PC-3 (cell line): Measurements from ENCODE around the gene STXBP1. TPM values are rescaled to one million over a fixed set of nuclear protein-coding genes. Genes with fewer than 3 reads are reported as not detected.

Experiments
- ATAC-seq: fragments of 200-7000 bp; cut with Tn5 transposase; 2 replicates; pipeline ENCODE4 v1.9.1; 2020; ENCODE audit warnings: mild to moderate bottlenecking, moderate library complexity
- BruUV-seq: library from RNA; stranded (reverse); fragments of 400-500 nt; replicated peaks from 2 replicates; lab custom pipeline; 2021; lab: Mats Ljungman, UMichigan
- CTCF ChIA-PET: fragments of 300-600 bp; sonication (Branson Sonifier 250); formaldehyde crosslinking; loops from one replicate; lab custom pipeline; 2022; ENCODE audit warnings: antibody characterized with exemption; lab: Charles Lee
- POLR2A ChIA-PET: fragments of 300-600 bp; sonication (Branson Sonifier 250); formaldehyde crosslinking; loops from one replicate; lab custom pipeline; 2022; ENCODE audit warnings: antibody characterized with exemption; ENCODE audit not compliant: unreplicated experiment; lab: Charles Lee
- DNase-seq: peaks from one replicate; pipeline ENCODE4 v3.0.0-alpha.2; 2015
- H2AFZ ChIP-seq: fragments of 300-600 bp; sonication (generic); 2 replicates; pipeline ENCODE4 v1.6.0; 2016; ENCODE audit warnings: antibody characterized with exemption, low read length
- H3F3A ChIP-seq: fragments of 300-600 bp; sonication (generic); one replicate; pipeline ENCODE4 v1.6.0; 2017; ENCODE audit warnings: antibody characterized with exemption, low read length, control low read depth, mild to moderate bottlenecking; ENCODE audit not compliant: unreplicated experiment
- H3K27ac ChIP-seq: fragments of 300-600 bp; sonication (generic); 2 replicates; pipeline ENCODE4 v1.5.1; 2016; ENCODE audit warnings: mild to moderate bottlenecking, low read length
- H3K27me3 ChIP-seq: fragments of 300-600 bp; sonication (generic); 2 replicates; pipeline ENCODE4 v1.6.1; 2016; ENCODE audit warnings: low read length, mixed read lengths
- H3K36me3 ChIP-seq: fragments of 300-600 bp; sonication (generic); 2 replicates; pipeline ENCODE4 v1.6.1; 2016; ENCODE audit warnings: low read depth, mixed run types, low read length, mixed read lengths
- H3K4me1 ChIP-seq: fragments of 300-600 bp; sonication (generic); 2 replicates; pipeline ENCODE4 v1.5.1; 2016; ENCODE audit warnings: low read length; ENCODE audit not compliant: insufficient read depth
- H3K4me2 ChIP-seq: fragments of 300-600 bp; sonication (generic); 2 replicates; pipeline ENCODE4 v1.6.0; 2016; ENCODE audit warnings: low read length
- H3K4me3 ChIP-seq: fragments of 300-600 bp; sonication (generic); 2 replicates; pipeline ENCODE4 v1.5.1; 2016; ENCODE audit warnings: mild to moderate bottlenecking, low read length, mixed read lengths
- H3K79me2 ChIP-seq: fragments of 300-600 bp; sonication (generic); 2 replicates; pipeline ENCODE4 v1.6.1; 2017; ENCODE audit warnings: low read length, mixed read lengths
- H3K9ac ChIP-seq: fragments of 300-600 bp; sonication (generic); 2 replicates; pipeline ENCODE4 v1.6.0; 2016; ENCODE audit warnings: mild to moderate bottlenecking, low read length
- H3K9me2 ChIP-seq: fragments of 300-600 bp; sonication (generic); replicated peaks from 2 replicates; pipeline ENCODE4 v1.6.1; 2016; ENCODE audit warnings: mixed run types, low read length, mixed read lengths
- H3K9me3 ChIP-seq: fragments of 300-600 bp; sonication (generic); 2 replicates; pipeline ENCODE4 v1.6.1; 2016; ENCODE audit warnings: low read length, mixed read lengths
- H4K20me1 ChIP-seq: fragments of 300-600 bp; sonication (generic); 2 replicates; pipeline ENCODE4 v1.6.1; 2016; ENCODE audit warnings: low read length, mixed read lengths
- EZH2 ChIP-seq: fragments of 300-600 bp; sonication (generic); IDR thresholded peaks from one replicate; pipeline ENCODE4 v1.6.1; 2017; ENCODE audit warnings: antibody characterized with exemption, mild to moderate bottlenecking, low read length; ENCODE audit not compliant: unreplicated experiment
- EZH2phosphoT487 ChIP-seq: fragments of 300-600 bp; sonication (generic); IDR thresholded peaks from 2 replicates; pipeline ENCODE4 v1.6.1; 2018; ENCODE audit warnings: mild to moderate bottlenecking, antibody characterized with exemption, low read length, borderline replicate concordance
- intact Hi-C: fragments of 100-400 bp; cut with micrococcal nuclease; formaldehyde crosslinking; loops from 2 replicates; pipeline ENCODE4 v1.9.0; 2023
- total RNA-seq: library from RNA; depleted of rRNA; stranded (reverse); fragments of >200 nt; gene quantifications from 2 replicates; pipeline ENCODE4 v1.2.3, GENCODE V29; 2014
- TF ChIP-seq, protein P1 (sequence below): fragments of 300-600 bp; sonication (generic); conservative IDR thresholded peaks from 2 replicates; pipeline ENCODE4 v1.5.1; 2017; ENCODE audit warnings: antibody characterized with exemption, low read depth, mild to moderate bottlenecking, low read length

STXBP1 gene
- total RNA-seq, 1 experiment from 2014 or later = 9.1 TPM

DNA sequence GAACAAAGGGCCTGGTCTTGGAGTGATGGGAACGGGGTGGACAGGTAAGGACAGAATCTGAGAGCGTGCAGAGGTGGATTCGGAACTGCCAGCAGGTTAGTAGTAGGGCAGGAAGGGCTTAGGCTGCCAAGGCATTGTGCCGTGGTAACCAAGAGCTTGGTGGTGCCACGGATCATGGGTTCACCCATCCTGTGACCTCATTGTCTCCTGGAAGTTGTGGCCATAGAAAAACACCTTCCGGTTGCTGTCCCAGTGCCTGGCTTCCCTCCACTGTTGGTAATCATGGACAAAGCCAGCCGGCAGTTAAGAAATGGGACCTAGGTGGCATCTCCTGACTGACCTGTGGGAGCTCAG lies 52.2 kb downstream of the STXBP1 start:
- ChIA-PET CTCF (no interaction called here), POLR2A (no interaction called here)
- Histone ChIP-seq H2AFZ (no peak overlapping the region), H3K27me3 (no peaks in the 10 kb centered on the region), H3F3A (no peaks in the 10 kb centered on the region), H3K36me3 (no peaks in the 10 kb centered on the region), H3K4me1 (no peaks in the 10 kb centered on the region), H3K27ac (no peak overlapping the region), H3K79me2 (no peaks in the 10 kb centered on the region), H3K4me2 (no peak overlapping the region), H3K4me3 (no peak overlapping the region), H3K9ac (no peak overlapping the region), H3K9me2 (no peaks in the 10 kb centered on the region), H4K20me1 (no peaks in the 10 kb centered on the region), H3K9me3 (no peaks in the 10 kb centered on the region)
- TF ChIP-seq EZH2 (no peak), EZH2phosphoT487 (no peak)
- TF ChIP-seq, protein P1, sequence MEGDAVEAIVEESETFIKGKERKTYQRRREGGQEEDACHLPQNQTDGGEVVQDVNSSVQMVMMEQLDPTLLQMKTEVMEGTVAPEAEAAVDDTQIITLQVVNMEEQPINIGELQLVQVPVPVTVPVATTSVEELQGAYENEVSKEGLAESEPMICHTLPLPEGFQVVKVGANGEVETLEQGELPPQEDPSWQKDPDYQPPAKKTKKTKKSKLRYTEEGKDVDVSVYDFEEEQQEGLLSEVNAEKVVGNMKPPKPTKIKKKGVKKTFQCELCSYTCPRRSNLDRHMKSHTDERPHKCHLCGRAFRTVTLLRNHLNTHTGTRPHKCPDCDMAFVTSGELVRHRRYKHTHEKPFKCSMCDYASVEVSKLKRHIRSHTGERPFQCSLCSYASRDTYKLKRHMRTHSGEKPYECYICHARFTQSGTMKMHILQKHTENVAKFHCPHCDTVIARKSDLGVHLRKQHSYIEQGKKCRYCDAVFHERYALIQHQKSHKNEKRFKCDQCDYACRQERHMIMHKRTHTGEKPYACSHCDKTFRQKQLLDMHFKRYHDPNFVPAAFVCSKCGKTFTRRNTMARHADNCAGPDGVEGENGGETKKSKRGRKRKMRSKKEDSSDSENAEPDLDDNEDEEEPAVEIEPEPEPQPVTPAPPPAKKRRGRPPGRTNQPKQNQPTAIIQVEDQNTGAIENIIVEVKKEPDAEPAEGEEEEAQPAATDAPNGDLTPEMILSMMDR = no peak
- no TSS peak for BruUV-seq
- no peak for ATAC-seq
- no peak for DNase-seq
- intact Hi-C loops = no loop called here

DNA sequence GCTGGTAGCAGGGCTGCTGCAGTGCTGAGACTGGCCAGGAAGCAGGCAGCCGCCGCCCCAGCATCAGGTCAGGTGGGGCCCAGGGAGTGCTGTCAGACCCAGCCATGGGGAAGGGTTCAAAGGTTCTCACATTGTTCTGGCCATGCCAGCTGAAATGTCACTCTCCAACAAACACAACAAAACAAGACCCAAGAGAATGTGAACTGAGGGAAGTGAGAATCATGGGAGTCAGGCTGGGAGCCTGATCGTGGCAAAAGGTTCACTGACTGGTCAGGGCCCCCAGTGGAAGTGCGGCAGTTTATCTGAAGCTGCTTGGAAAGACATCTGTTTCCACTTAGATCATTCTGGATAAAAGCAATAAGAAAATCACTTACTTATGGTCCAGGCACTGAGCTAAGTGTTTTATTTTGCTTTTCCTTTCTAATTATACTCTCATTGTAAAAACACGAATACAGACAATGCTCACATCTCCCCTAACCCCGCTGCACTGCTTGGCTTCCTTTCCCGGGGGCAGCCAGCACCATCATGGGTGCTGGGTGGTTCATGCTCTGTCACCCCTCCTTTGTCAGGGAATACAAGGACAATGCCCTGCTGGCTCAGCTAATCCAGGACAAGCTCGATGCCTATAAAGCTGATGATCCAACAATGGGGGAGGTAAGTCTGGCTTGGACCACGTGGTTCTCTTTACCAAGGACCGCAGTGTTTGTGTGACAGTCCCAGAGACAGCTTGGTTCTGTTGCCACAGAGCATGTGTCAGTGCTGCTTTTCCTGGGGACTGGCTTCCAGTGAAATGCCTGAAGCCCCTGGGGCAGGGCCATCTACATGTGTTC lies 52.8 kb downstream of the STXBP1 start:
- Histone ChIP-seq H3K4me2 (no peak overlapping the region), H3K79me2 (no peaks in the 10 kb centered on the region), H3K27me3 (no peaks in the 10 kb centered on the region), H3K4me1 (no peaks in the 10 kb centered on the region), H3K9me2 (no peaks in the 10 kb centered on the region), H3K36me3 (no peaks in the 10 kb centered on the region), H3K9me3 (no peaks in the 10 kb centered on the region), H3K4me3 (no peak overlapping the region), H3F3A (no peaks in the 10 kb centered on the region), H3K27ac (no peak overlapping the region), H2AFZ (no peak overlapping the region), H4K20me1 (no peaks in the 10 kb centered on the region), H3K9ac (no peak overlapping the region)
- DNase-seq (no peak), ATAC-seq (no peak)
- intact Hi-C loops = no loop called here
- TF ChIP-seq EZH2phosphoT487 (no peak), EZH2 (no peak)
- TF ChIP-seq, protein P1 = no peak
- no TSS peak for BruUV-seq
- POLR2A ChIA-PET = no interaction called here
- CTCF ChIA-PET = no interaction called here

DNA sequence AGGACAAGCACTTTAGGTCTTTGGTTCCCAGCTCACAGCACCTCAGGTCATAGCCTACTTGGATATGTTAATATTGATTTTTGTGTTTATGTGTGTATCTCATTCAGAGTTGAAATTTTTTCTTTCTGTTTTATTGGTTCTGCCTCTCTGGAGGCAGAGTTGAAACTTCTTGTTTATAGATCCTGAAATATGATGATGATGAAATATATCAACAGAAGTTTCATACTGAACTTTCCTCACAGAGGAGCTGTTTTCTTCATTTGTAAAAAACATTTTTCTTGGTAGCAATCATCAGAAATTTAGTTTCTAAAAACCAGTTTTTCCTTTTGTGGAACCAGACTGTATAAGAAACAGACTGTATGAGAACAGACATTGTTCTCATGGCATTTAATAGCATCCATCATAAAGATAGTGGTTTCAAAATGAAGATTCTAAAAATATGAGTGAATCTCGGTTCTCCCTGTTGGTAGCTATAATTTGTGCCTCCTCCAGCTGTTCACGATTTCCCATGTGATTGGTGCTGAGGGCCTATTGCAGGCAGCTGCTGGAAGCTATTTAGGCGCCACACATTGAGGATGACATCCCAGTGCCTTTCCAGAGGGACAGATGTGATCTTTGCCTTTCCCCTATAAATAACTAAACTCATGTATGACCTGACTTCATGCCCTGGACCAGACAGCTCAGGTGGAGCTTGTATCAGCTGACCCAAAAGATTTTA lies 55.2 kb downstream of the STXBP1 start:
- BruUV-seq = no TSS peak
- POLR2A ChIA-PET = interaction anchor here (0.6 kb wide), 1 partner anchor 18 kb away, joined by 3 read pairs; no protein-coding TSS in a partner anchor
- H2AFZ ChIP-seq = no peak overlapping the region
- no peaks in the 10 kb centered on the region for H3K9me3 ChIP-seq
- CTCF ChIA-PET = no interaction called here
- TF ChIP-seq, protein P1 = no peak
- TF ChIP-seq EZH2 (no peak), EZH2phosphoT487 (no peak)
- no peak overlapping the region for H3K27ac ChIP-seq
- intact Hi-C loops = no loop called here
- no peaks in the 10 kb centered on the region for H3K36me3 ChIP-seq
- no peaks in the 10 kb centered on the region for H3F3A ChIP-seq
- ATAC-seq = no peak
- no peaks in the 10 kb centered on the region for H3K9me2 ChIP-seq
- no peaks in the 10 kb centered on the region for H3K79me2 ChIP-seq
- H3K4me2 ChIP-seq = no peak overlapping the region
- DNase-seq = no peak
- no peaks in the 10 kb centered on the region for H3K27me3 ChIP-seq
- H3K4me1 ChIP-seq = no peaks in the 10 kb centered on the region
- no peak overlapping the region for H3K4me3 ChIP-seq
- no peak overlapping the region for H3K9ac ChIP-seq
- no peaks in the 10 kb centered on the region for H4K20me1 ChIP-seq
